Measurements from ENCODE around the gene CYREN.

CYREN gene

GRCh38 chr7:135156290-135156689 lies 14.2 kb downstream of the CYREN start:
- H3K9me3 Mint-ChIP-seq: peaks cover 83% of the 10 kb centered on the region
- H3K4me3 Mint-ChIP-seq: no peak overlapping the region
- no peak for DNase-seq
- TF ChIP-seq CTCF (IDR thresholded peaks at IDR 0.05): no peak
- peaks cover 9% of the 10 kb centered on the region for H3K27me3 Mint-ChIP-seq (ENCODE audit: low read depth, poor library complexity)
- no peak overlapping the region for H3K27ac Mint-ChIP-seq
- H3K4me1 Mint-ChIP-seq: peaks cover 20% of the 10 kb centered on the region
- peaks cover 80% of the 10 kb centered on the region for H3K36me3 Mint-ChIP-seq (ENCODE audit: low read depth)

GRCh38 chr7:135154734-135155133 lies 15.8 kb downstream of the CYREN start:
- Mint-ChIP-seq H3K9me3 (peaks cover 69% of the 10 kb centered on the region), H3K27ac (no peak overlapping the region), H3K36me3 (ENCODE audit: low read depth) (peaks cover 66% of the 10 kb centered on the region), H3K4me3 (no peak overlapping the region), H3K27me3 (ENCODE audit: low read depth, poor library complexity) (peaks cover 6% of the 10 kb centered on the region), H3K4me1 (peaks cover 9% of the 10 kb centered on the region)
- TF ChIP-seq CTCF (IDR thresholded peaks at IDR 0.05): no peak
- DNase-seq: no peak

GRCh38 chr7:135152442-135152841 lies 18.1 kb downstream of the CYREN start:
- no peak for DNase-seq
- Mint-ChIP-seq H3K4me3 (no peak overlapping the region), H3K27ac (no peak overlapping the region), H3K36me3 (ENCODE audit: low read depth) (peaks cover 46% of the 10 kb centered on the region), H3K4me1 (peaks cover 15% of the 10 kb centered on the region), H3K9me3 (peaks cover 50% of the 10 kb centered on the region), H3K27me3 (ENCODE audit: low read depth, poor library complexity) (peaks cover 6% of the 10 kb centered on the region)
- no peak for TF ChIP-seq CTCF (IDR thresholded peaks at IDR 0.05)

- peaks cover 41% of the 10 kb centered on the region for H3K9me3 Mint-ChIP-seq
- TF ChIP-seq CTCF (IDR thresholded peaks at IDR 0.05): no peak
- H3K4me1 Mint-ChIP-seq: peaks cover 20% of the 10 kb centered on the region
- no peaks in the 10 kb centered on the region for H3K27me3 Mint-ChIP-seq (ENCODE audit: low read depth, poor library complexity)
- no peak overlapping the region for H3K27ac Mint-ChIP-seq
- no peak overlapping the region for H3K4me3 Mint-ChIP-seq
- no peak for DNase-seq
- H3K36me3 Mint-ChIP-seq (ENCODE audit: low read depth): peaks cover 37% of the 10 kb centered on the region
Observed at GRCh38 chr7:135151533-135151932, 19.0 kb downstream of the CYREN start.

- H3K36me3 Mint-ChIP-seq (ENCODE audit: low read depth): peaks cover 33% of the 10 kb centered on the region
- H3K27me3 Mint-ChIP-seq (ENCODE audit: low read depth, poor library complexity): no peaks in the 10 kb centered on the region
- no peak for DNase-seq
- H3K27ac Mint-ChIP-seq: no peak overlapping the region
- H3K4me1 Mint-ChIP-seq: peaks cover 20% of the 10 kb centered on the region
- no peak for TF ChIP-seq CTCF (IDR thresholded peaks at IDR 0.05)
- no peak overlapping the region for H3K4me3 Mint-ChIP-seq
- peaks cover 37% of the 10 kb centered on the region for H3K9me3 Mint-ChIP-seq
Observed at GRCh38 chr7:135151132-135151531, 19.4 kb downstream of the CYREN start.

GRCh38 chr7:135150072-135150782 lies 20.3 kb downstream of the CYREN start:
- no peak for DNase-seq
- H3K27ac Mint-ChIP-seq: no peak overlapping the region
- peaks cover 28% of the 10 kb centered on the region for H3K9me3 Mint-ChIP-seq
- no peak overlapping the region for H3K4me3 Mint-ChIP-seq
- no peak for TF ChIP-seq CTCF (IDR thresholded peaks at IDR 0.05)
- no peaks in the 10 kb centered on the region for H3K27me3 Mint-ChIP-seq (ENCODE audit: low read depth, poor library complexity)
- peaks cover 20% of the 10 kb centered on the region for H3K4me1 Mint-ChIP-seq
- H3K36me3 Mint-ChIP-seq (ENCODE audit: low read depth): peaks cover 27% of the 10 kb centered on the region

Measured in nephron progenitor cell (in vitro differentiated cells).